Mesothelial cell of epicardium (in vitro differentiated cells): ENCODE measurements around the gene SIPA1L3. TPM values are rescaled to one million over a fixed set of nuclear protein-coding genes. Genes with fewer than 3 reads are reported as not detected.

Experiments used
- DNase-seq, 2 experiments: peaks; one replicate each; pipeline ENCODE4 v3.0.0; 2021; ENCODE audit warnings: low spot score in 2 of 2; ENCODE audit not compliant: unreplicated experiment in 2 of 2
- H3K27ac Mint-ChIP-seq: 2 replicates; pipeline ENCODE4 v1.8.0; 2021; ENCODE audit warnings: mixed read lengths
- H3K27me3 Mint-ChIP-seq: 2 replicates; pipeline ENCODE4 v1.8.0; 2021; ENCODE audit warnings: low read depth, mixed read lengths
- H3K36me3 Mint-ChIP-seq: 2 replicates; pipeline ENCODE4 v1.8.0; 2021; ENCODE audit warnings: mixed read lengths
- H3K4me1 Mint-ChIP-seq: 2 replicates; pipeline ENCODE4 v1.8.0; 2021; ENCODE audit warnings: mixed read lengths
- H3K4me3 Mint-ChIP-seq: 2 replicates; pipeline ENCODE4 v1.8.0; 2021; ENCODE audit warnings: mild to moderate bottlenecking, moderate library complexity, mixed read lengths
- H3K9me3 Mint-ChIP-seq: 2 replicates; pipeline ENCODE4 v1.8.0; 2021; ENCODE audit warnings: mixed read lengths
- total RNA-seq: library from RNA; stranded (reverse); gene quantifications from 3 replicates; pipeline ENCODE4 v1.2.1, GENCODE V29; 2021
- TF ChIP-seq, protein P1 (sequence below): fragments of 200-600 bp; sonication (generic); IDR thresholded peaks from one replicate; pipeline ENCODE4 v1.5.0; 2021; ENCODE audit warnings: antibody characterized with exemption; ENCODE audit not compliant: unreplicated experiment

SIPA1L3 gene
- total RNA-seq, 1 donor from 2014 or later, result 58.2 TPM

GRCh38 chr19:37936166-37936565 lies 29.2 kb downstream of the SIPA1L3 start:
- H3K9me3 Mint-ChIP-seq, result peaks cover 10% of the 10 kb centered on the region
- H3K4me3 Mint-ChIP-seq, result no peak overlapping the region
- H3K27ac Mint-ChIP-seq, result no peak overlapping the region
- peaks cover 37% of the 10 kb centered on the region for H3K4me1 Mint-ChIP-seq
- H3K36me3 Mint-ChIP-seq, result peaks cover 23% of the 10 kb centered on the region
- H3K27me3 Mint-ChIP-seq, result no peaks in the 10 kb centered on the region
- DNase-seq, result no peak
- TF ChIP-seq, protein P1, sequence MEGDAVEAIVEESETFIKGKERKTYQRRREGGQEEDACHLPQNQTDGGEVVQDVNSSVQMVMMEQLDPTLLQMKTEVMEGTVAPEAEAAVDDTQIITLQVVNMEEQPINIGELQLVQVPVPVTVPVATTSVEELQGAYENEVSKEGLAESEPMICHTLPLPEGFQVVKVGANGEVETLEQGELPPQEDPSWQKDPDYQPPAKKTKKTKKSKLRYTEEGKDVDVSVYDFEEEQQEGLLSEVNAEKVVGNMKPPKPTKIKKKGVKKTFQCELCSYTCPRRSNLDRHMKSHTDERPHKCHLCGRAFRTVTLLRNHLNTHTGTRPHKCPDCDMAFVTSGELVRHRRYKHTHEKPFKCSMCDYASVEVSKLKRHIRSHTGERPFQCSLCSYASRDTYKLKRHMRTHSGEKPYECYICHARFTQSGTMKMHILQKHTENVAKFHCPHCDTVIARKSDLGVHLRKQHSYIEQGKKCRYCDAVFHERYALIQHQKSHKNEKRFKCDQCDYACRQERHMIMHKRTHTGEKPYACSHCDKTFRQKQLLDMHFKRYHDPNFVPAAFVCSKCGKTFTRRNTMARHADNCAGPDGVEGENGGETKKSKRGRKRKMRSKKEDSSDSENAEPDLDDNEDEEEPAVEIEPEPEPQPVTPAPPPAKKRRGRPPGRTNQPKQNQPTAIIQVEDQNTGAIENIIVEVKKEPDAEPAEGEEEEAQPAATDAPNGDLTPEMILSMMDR, result no peak

DNA sequence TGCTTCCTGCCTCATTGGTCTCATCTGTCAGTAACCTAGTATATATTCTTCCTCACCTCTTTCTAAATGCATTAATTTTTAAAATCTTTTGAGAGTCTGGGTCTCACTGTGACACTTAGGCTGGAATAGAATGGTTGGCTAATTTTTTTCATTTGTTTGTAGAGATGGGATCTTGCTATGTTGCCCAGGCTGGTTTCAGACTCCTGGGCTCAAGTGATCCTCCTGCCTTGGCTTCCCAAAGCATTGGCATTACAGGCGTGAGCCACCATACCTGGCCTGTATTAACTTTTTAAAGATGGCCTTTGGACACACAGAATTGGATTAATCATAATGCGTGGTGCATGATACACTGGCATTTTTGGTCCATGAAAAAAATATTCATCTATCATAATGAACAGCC lies 29.9 kb downstream of the SIPA1L3 start:
- no peaks in the 10 kb centered on the region for H3K27me3 Mint-ChIP-seq
- H3K4me1 Mint-ChIP-seq, result peaks cover 41% of the 10 kb centered on the region
- H3K27ac Mint-ChIP-seq, result no peak overlapping the region
- peaks cover 10% of the 10 kb centered on the region for H3K9me3 Mint-ChIP-seq
- DNase-seq, result no peak
- TF ChIP-seq, protein P1, result no peak
- no peak overlapping the region for H3K4me3 Mint-ChIP-seq
- peaks cover 23% of the 10 kb centered on the region for H3K36me3 Mint-ChIP-seq

DNA sequence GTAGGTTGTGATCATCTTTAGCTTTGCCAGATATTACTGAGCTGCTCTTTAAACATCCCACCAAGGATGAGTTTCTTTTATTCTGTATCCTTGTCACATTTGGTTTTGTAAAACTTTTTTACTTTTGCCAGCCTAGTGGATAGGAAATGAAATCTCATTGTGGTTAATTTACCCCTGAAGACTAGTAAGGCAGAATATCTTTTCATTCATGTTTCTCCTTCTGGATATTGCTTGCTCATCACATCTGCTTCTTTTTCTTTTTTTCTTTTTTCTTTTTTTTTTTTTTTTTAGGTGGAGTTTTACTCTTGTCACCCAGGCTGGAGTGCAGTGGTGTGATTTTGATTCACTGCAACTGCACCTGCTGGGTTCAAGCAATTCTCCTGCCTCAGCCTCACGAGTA lies 31.3 kb downstream of the SIPA1L3 start:
- Mint-ChIP-seq H3K27me3 (no peaks in the 10 kb centered on the region), H3K36me3 (peaks cover 23% of the 10 kb centered on the region), H3K4me1 (peaks cover 33% of the 10 kb centered on the region), H3K9me3 (peaks cover 10% of the 10 kb centered on the region), H3K27ac (no peak overlapping the region), H3K4me3 (no peak overlapping the region)
- no peak for DNase-seq
- TF ChIP-seq, protein P1, result no peak

DNA sequence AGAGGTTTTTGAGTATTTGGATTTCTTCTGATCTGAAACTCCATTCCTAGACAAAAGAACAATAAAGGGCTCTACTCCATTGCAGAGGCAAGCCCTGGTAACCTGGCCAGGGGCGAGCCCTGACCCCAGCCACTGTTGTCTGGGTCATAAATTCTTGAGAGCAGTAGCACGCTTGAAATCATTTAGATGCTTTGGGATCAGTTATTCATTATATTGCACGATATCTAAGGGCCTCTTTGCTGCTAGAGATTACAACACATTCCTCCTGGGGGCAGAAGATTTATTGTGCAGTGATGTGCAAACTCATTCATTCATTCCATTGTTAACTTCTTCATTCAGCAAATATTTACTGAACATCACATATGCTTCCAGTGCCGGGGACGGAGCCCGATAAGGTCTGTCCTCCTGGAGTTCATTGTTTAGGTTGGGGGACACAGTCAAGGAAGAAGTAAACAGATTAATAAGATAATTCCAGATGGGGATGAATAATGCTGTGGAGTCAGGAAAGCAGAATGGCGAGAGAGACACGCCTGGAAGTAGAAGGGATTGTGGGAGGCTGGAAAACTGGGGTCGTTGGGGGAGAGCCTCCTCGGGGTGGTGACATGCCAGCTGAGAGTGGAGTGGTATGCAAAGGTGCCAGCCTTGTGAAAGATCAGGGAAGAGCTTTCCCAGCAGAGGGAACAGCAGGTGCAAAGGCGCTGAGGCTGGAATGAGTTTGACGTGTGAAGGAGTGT lies 34.9 kb downstream of the SIPA1L3 start:
- no peak overlapping the region for H3K4me3 Mint-ChIP-seq
- no peak for DNase-seq

DNA sequence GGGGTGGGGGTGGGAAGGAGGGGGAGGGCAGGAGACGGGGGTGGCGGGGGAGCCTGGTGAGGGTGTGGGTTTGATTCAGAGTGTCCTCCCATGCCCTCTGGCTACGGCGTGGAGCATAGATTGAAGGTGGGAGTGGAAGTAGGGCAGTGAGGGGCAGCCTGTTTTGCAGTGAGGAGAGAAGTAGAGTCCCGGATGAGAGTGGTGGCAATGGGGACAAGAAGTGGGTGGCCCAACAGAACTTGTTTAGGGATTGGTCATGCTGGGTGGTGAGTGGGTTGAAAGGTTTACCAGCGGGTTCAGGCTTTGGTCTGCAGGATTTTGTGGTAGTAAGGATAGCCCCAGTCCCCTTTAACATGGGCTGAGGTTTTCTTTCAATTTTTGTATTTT lies 35.5 kb downstream of the SIPA1L3 start:
- TF ChIP-seq, protein P1, result no peak
- Mint-ChIP-seq H3K4me3 (no peak overlapping the region), H3K27me3 (no peaks in the 10 kb centered on the region), H3K9me3 (no peaks in the 10 kb centered on the region), H3K27ac (no peak overlapping the region), H3K4me1 (peaks cover 17% of the 10 kb centered on the region), H3K36me3 (peaks cover 8% of the 10 kb centered on the region)
- no peak for DNase-seq

More for the DNA sequence above, 34.9 kb downstream of the SIPA1L3 start:
- peak overlapping the region; percentile 27 for H3K27ac Mint-ChIP-seq
- H3K36me3 Mint-ChIP-seq, result peaks cover 8% of the 10 kb centered on the region
- TF ChIP-seq, protein P1, result no peak
- H3K9me3 Mint-ChIP-seq, result no peaks in the 10 kb centered on the region
- H3K4me1 Mint-ChIP-seq, result peaks cover 17% of the 10 kb centered on the region
- no peaks in the 10 kb centered on the region for H3K27me3 Mint-ChIP-seq

DNA sequence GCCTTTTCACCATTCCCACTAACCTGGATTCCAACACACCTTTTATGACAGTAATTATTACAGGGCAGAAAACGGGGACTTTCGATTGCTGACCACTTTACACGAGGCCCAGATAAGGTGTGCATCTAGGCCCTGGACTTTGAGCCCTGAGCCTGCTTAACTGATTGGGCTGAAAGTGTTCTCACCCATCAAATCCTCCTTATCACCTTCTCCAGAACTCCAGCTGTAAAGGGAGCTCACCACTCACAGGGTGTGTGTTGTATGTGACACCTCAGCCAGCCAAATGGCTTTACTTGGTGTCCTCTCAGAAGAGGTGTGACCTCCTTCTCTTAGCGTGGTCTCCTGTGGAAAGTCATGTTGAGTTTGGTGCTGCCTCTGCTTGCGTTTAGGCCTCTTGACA lies 36.5 kb downstream of the SIPA1L3 start:
- TF ChIP-seq, protein P1, result no peak
- no peak overlapping the region for H3K4me3 Mint-ChIP-seq
- DNase-seq, result no peak
- no peak overlapping the region for H3K27ac Mint-ChIP-seq
- peaks cover 6% of the 10 kb centered on the region for H3K36me3 Mint-ChIP-seq
- H3K4me1 Mint-ChIP-seq, result peaks cover 17% of the 10 kb centered on the region
- H3K27me3 Mint-ChIP-seq, result no peaks in the 10 kb centered on the region
- H3K9me3 Mint-ChIP-seq, result no peaks in the 10 kb centered on the region
